Suprapubic skin (tissue), 4 donors: ENCODE data around the gene EXPH5. TPM values are rescaled to one million over a fixed set of nuclear protein-coding genes. Genes with fewer than 3 reads are reported as not detected.
A peak's percentile ranks its signal among the peaks of the same experiment; 100 is the strongest.
"Not testable (repeated sequence)": the region's sequence is repeated elsewhere in the genome, so short reads cannot be mapped to it uniquely, and the experiment has no call there.

ENCODE experiments used
- DNase-seq, 2 donors: peaks; one replicate each; pipeline ENCODE4 v3.0.0-alpha.2; 2019; ENCODE audit warnings: low spot score in 2 of 2
- H3K27ac ChIP-seq: fragments of 200-600 bp; sonication (generic); one replicate; pipeline ENCODE4 v1.5.1; 2019
- H3K27me3 ChIP-seq: fragments of 200-600 bp; sonication (generic); one replicate; pipeline ENCODE4 v1.5.1; 2019
- H3K36me3 ChIP-seq: fragments of 200-600 bp; sonication (generic); one replicate; pipeline ENCODE4 v1.5.1; 2019
- H3K4me1 ChIP-seq: fragments of 200-600 bp; sonication (generic); one replicate; pipeline ENCODE4 v1.5.1; 2019
- H3K4me3 ChIP-seq: fragments of 200-600 bp; sonication (generic); one replicate; pipeline ENCODE4 v1.5.1; 2019; ENCODE audit warnings: mild to moderate bottlenecking
- H3K9me3 ChIP-seq: fragments of 200-600 bp; sonication (generic); one replicate; pipeline ENCODE4 v1.5.1; 2019
- EP300 ChIP-seq: sonication (generic); formaldehyde crosslinking; IDR thresholded peaks from one replicate; pipeline ENCODE4 v1.6.1; 2017; ENCODE audit warnings: antibody characterized with exemption
- POLR2A ChIP-seq, 2 donors: fragments of 450-650 bp; IDR thresholded peaks; one replicate each; pipeline ENCODE4 v1.6.1; 2017; ENCODE audit warnings: antibody characterized with exemption in 2 of 2, mild to moderate bottlenecking in 2 of 2, moderate library complexity in 2 of 2
- POLR2AphosphoS5 ChIP-seq, 3 donors: sonication (generic); formaldehyde crosslinking; IDR thresholded peaks; one replicate each; pipeline ENCODE4 v1.6.1; 2017; ENCODE audit warnings: antibody characterized with exemption in 3 of 3
- WGBS: methylation state at CpG from one replicate; pipeline ENCODE4 v1.1.5; 2018; 5-methylcytosine and 5-hydroxymethylcytosine counted together
- total RNA-seq, 4 donors: library from RNA; depleted of rRNA; stranded (reverse); fragments of >200 nt; gene quantifications; one replicate each; pipeline ENCODE4 v1.1.0, GENCODE V29; 2016
- TF ChIP-seq, protein P1 (sequence below), 2 donors: fragments of 200-600 bp in 1 of 2; fragments of 450-650 bp in 1 of 2; sonication (generic) in 1 of 2; IDR thresholded peaks; one replicate each; pipeline ENCODE4 v1.5.1; 2016 to 2019; ENCODE audit warnings: antibody characterized with exemption in 2 of 2, mild to moderate bottlenecking in 1 of 2, moderate library complexity in 1 of 2

EXPH5 gene, protein sequence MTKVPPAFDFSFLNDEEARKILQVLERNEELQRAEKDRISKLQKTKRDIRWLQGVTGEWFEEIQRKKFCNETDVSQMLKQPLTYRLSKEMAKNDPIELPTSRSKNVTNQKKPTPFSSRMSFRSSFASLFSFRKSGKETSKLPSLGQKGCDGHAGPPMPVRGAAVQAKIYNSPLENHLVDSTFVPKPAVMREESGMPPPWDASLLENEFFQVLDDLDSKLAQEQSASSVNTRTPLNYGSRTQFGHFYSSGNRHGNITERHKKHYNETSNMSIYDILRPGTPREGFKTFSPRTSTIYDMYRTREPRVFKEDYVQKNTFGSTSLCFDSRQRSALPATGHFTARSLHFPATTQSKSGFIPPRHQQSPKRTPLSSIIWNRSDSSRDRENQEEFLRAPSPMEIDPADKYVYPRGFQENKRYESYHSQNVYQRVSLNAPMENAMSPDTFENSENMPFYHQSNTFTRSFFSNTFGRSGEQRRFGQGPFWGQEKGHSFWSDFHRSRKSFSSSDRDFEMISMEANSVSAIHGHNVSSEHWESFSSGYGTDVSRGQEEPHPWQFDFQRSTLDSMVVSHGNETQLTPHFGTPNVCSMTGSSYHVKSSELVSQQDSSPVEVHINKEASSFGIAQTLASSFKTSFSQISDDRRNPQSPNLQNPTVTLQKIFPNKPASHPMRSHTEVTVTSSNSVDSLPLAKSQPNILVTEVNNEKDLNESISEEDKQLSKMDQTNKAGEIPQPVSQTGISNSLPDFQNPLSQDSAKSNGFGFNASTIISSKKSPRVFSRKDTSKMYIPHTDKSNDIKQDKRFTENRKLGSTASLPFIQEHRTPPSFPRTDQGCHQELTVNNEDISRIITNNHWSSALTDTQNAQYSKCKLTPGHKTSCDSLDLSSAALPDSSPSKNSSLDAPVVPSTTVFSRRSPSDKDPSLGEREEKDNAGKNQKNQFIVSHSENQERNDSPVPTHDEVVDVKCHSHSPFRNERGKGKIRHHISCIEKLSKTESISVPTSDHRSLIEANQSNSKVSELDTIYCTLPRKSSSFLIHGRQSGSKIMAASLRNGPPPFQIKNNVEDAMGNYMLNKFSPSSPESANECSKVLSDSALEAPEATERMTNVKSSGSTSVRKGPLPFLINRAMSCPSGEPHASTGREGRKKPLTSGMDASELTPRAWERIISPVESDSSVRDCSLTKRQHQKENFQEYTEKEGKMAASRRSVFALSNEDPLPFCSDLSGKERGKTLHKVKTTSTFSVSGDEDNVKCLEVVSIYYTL (N-terminal part only)
- total RNA-seq, result 100 to 1,000 TPM; 120 to 232 (median 149) TPM

DNA sequence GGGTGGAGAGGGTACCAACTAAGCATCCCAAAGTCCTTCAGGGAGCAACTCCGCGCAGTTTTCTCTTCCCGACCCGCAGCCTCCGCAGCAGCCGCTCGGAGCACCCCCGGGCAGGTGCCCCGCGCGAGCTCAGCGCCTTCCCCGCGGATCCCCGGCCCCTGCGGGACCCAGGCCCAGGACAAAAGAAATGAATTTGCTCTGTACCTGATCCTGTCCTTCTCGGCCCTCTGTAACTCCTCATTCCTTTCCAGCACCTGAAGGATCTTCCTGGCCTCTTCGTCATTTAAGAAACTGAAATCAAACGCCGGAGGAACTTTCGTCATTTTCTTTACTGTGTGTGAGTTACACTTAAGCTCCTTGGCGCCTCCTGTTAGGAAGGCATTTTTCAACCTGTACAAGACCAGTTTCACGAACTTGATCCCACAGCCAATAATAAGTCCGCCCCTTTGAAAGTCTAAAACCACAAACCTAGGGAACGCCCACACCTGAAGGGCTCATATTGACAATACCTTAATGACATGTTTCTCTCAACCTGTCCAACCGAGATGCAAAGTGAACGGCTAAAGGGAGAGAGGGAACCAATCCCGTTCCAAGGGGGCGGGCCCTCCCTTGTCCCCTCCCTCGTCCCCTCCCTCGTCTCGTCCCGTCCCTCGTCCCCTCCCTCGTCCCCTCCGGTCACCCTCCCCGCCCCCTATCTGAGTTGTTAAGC lies at the start of gene EXPH5:
TSS of gene EXPH5 (minus strand) at position 555 of the 709 bp plus-strand sequence. CDS start at position 323, 232 bp downstream.
- Histone ChIP-seq H3K9me3 (no peaks in the 10 kb centered on the region), H3K27ac (peak within 1 kb of the TSS; percentile 92), H3K36me3 (no peaks in the 10 kb centered on the region), H3K4me1 (peaks cover 20% of the 10 kb centered on the region), H3K4me3 (peak within 1 kb of the TSS; percentile 76), H3K27me3 (no peaks in the 10 kb centered on the region)
- TF ChIP-seq POLR2A (IDR thresholded peaks at IDR 0.05) (peak in 1 of 2 donors; percentile 29), POLR2AphosphoS5 (IDR thresholded peaks at IDR 0.05) (peak in 1 of 3 donors; percentile 50)
- TF ChIP-seq, protein P1, sequence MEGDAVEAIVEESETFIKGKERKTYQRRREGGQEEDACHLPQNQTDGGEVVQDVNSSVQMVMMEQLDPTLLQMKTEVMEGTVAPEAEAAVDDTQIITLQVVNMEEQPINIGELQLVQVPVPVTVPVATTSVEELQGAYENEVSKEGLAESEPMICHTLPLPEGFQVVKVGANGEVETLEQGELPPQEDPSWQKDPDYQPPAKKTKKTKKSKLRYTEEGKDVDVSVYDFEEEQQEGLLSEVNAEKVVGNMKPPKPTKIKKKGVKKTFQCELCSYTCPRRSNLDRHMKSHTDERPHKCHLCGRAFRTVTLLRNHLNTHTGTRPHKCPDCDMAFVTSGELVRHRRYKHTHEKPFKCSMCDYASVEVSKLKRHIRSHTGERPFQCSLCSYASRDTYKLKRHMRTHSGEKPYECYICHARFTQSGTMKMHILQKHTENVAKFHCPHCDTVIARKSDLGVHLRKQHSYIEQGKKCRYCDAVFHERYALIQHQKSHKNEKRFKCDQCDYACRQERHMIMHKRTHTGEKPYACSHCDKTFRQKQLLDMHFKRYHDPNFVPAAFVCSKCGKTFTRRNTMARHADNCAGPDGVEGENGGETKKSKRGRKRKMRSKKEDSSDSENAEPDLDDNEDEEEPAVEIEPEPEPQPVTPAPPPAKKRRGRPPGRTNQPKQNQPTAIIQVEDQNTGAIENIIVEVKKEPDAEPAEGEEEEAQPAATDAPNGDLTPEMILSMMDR (IDR thresholded peaks at IDR 0.05), result no peak
- DNase-seq, result peak; percentile 94 to 95
- WGBS, result under 1% methylated on average over 35 of the region's 37 CpGs

DNA sequence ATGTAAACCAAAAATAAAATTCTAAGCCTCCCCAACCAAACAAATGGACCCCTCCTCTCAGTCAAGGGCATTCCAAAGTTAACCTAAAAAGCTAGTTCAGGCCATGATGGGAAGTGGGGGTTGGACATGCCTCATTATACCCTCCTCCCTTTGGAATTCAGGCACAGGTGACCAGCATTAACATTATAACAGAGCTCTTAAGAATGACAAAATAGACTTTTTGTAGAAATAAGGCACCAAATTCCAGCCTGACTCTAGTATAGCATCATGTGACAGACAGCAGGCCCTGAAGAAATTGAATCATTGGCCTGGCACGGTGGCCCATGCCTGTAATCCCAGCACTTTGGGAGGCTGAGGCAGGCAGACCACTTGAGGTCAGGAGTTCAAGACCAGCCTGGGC lies 48.2 kb upstream of the EXPH5 start:
- not testable (repeated sequence) for H3K27me3 ChIP-seq, H3K36me3 ChIP-seq, DNase-seq, H3K27ac ChIP-seq, H3K4me3 ChIP-seq, H3K9me3 ChIP-seq, H3K4me1 ChIP-seq
- 91% methylated on average over 1 of the region's 1 CpG for WGBS

DNA sequence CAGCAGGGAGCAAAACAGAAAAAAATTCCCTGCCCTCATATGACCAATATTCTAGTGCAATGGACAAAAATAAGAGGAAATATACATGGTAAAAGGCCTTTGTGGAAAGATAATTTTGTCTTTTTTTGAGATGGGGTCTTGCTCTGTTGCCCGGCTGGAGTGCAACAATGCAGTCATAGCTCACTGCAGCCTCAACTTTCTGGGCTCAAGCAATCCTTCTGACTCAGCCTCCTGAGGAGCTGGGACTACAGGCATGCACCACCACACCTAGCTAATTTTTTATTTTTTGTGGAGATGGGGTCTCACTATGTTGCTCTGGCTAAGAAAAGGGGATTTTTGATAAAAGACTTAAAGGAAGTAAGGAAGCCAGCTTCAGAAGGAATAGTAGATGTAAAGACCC lies 45.6 kb upstream of the EXPH5 start:
- H3K9me3 ChIP-seq, result no peaks in the 10 kb centered on the region
- DNase-seq, result no peak
- no peak overlapping the region for H3K27ac ChIP-seq
- H3K4me1 ChIP-seq, result no peaks in the 10 kb centered on the region
- TF ChIP-seq, protein P1 (IDR thresholded peaks at IDR 0.05), result no peak
- TF ChIP-seq POLR2AphosphoS5 (IDR thresholded peaks at IDR 0.05) (no peak), EP300 (no peak), POLR2A (IDR thresholded peaks at IDR 0.05) (no peak)
- 81% methylated on average over 1 of the region's 1 CpG for WGBS
- H3K4me3 ChIP-seq, result no peak overlapping the region
- H3K27me3 ChIP-seq, result no peaks in the 10 kb centered on the region
- no peaks in the 10 kb centered on the region for H3K36me3 ChIP-seq

DNA sequence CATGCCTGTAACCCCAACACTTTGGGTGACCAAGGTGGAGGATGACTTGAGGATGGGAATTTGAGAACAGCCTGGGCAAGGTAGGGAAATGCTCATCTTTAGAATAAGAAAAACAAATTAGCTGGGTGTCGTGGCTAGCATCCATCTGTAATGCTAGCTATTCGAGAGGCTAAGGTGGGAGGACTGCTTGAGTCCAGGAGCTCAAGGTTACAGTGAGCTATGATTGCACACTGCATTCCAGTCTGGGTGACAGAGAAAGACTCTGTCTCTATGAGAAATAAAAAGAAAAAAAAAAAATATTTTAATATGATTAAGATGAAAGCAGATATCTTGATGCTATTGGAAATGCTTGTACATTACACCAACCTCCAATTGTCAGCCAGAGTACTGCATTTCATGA lies 42.7 kb upstream of the EXPH5 start:
- no peaks in the 10 kb centered on the region for H3K27me3 ChIP-seq
- TF ChIP-seq, protein P1 (IDR thresholded peaks at IDR 0.05), result no peak
- TF ChIP-seq POLR2A (IDR thresholded peaks at IDR 0.05) (no peak), EP300 (no peak), POLR2AphosphoS5 (IDR thresholded peaks at IDR 0.05) (no peak)
- no peak overlapping the region for H3K27ac ChIP-seq
- DNase-seq, result no peak
- H3K36me3 ChIP-seq, result no peaks in the 10 kb centered on the region
- no peaks in the 10 kb centered on the region for H3K9me3 ChIP-seq
- H3K4me1 ChIP-seq, result no peaks in the 10 kb centered on the region
- no peak overlapping the region for H3K4me3 ChIP-seq
- 87% methylated on average over 2 of the region's 2 CpGs for WGBS

DNA sequence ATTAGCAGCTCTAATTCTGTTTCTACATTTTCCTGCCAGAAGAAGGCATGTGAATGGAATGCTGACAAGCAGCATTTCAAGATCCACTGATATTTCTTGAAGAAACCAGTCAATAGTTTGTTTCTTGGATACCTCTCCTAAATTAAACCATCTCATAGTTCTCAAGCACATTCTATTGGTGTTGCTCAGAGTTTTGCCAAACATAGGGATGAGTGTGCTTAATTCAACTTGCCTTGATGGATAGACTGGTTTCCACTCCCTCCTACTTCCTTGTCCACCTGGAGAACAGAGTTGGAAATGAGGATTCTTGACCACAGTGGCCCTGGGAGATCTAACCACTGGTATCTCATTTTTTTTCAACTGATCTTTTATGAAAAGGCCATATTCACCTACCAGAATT lies 41.5 kb upstream of the EXPH5 start:
- Histone ChIP-seq H3K4me3 (no peak overlapping the region), H3K9me3 (no peaks in the 10 kb centered on the region), H3K27me3 (no peaks in the 10 kb centered on the region), H3K36me3 (no peaks in the 10 kb centered on the region), H3K27ac (no peak overlapping the region), H3K4me1 (no peaks in the 10 kb centered on the region)
- DNase-seq, result no peak
- TF ChIP-seq POLR2AphosphoS5 (IDR thresholded peaks at IDR 0.05) (no peak), EP300 (no peak), POLR2A (IDR thresholded peaks at IDR 0.05) (no peak)
- TF ChIP-seq, protein P1 (IDR thresholded peaks at IDR 0.05), result no peak
